Activated gamma-delta T cell (primary cell): ENCODE data around the gene MMP23B.
"Not testable (repeated sequence)": the region's sequence is repeated elsewhere in the genome, so short reads cannot be mapped to it uniquely, and the experiment has no call there.

ENCODE experiments used
- DNase-seq: peaks from one replicate; lab custom pipeline; 2025; lab: John Stamatoyannopoulos, UW
- total RNA-seq, 2 donors: gene quantifications; one replicate each; lab custom pipeline; 2026; lab: John Stamatoyannopoulos, UW

The MMP23B gene
- 0.51 to 1.0 reads per million in 2 donors for total RNA-seq

- DNase-seq, result no peak
Measured at GRCh38 chr1:1631782-1632420, at the start of gene MMP23B. Gene MMP23B, plus strand, starts transcription at chr1:1632173. Its CDS starts 46 bp downstream, at chr1:1632219.

- no peak for DNase-seq
Measured at GRCh38 chr1:1582585-1583346, 49.2 kb upstream of the MMP23B start.

- DNase-seq, result no peak
Measured at GRCh38 chr1:1583347-1584010, 48.5 kb upstream of the MMP23B start.

- no peak for DNase-seq
Measured at GRCh38 chr1:1591452-1591851, 40.5 kb upstream of the MMP23B start.

GRCh38 chr1:1593834-1594601 is 38.0 kb upstream of the MMP23B start:
- DNase-seq, result no peak

GRCh38 chr1:1594602-1595260 is 37.2 kb upstream of the MMP23B start:
- no peak for DNase-seq

DNA sequence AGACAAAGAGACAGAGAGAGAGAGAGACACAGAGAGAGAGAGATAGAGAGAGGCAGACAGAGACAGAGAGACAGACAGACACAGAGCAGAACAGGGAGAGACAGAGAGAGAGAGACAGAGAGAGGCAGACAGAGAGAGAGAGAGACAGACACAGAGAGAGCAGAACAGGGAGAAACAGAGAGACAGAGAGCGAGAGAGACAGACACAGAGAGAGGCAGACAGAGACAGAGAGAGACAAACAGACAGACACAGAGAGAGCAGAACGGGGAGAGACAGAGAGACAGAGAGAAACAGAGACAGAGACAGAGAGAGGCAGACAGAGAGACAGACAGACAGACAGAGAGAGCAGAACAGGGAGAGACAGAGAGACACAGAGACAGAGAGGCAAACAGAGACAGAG is 36.6 kb upstream of the MMP23B start:
- DNase-seq, result not testable (repeated sequence)

DNA sequence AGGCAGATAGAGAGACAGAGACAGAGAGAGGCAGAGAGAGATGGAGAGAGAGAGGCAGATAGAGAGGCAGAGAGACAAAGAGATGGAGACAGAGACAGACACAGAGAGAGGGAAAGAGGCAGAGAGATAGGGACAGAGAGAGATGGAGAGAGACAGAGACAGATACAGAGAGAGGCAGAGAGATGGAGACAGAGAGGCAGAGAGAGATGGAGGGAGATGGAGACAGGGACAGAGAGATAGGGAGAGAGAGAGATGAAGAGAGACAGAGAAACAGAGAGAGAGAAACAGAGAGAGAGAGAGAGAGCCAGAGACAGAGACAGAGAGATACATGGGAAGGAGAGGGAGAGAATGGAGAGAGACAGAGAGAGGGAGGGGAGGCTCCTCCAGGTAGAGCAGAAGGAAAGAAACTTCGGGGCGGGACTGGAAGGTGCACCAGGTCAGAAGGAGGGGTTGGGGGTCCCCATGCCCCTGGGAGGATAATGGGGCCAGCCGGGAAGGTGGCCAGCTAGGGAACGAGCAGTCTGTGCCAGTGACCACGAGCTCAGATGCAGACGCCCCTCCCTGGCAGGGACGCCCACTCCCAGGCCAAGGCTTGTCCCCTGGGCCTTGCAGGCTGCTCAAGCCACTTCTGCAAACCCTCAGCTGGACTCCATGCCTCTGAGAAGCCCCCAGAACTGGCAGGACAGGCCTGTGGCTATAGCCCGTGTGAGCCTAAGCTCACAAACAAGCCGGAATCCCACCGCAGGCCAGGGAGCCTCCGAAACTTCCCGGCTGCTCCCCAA is 35.3 kb upstream of the MMP23B start:
- DNase-seq, result no peak

DNA sequence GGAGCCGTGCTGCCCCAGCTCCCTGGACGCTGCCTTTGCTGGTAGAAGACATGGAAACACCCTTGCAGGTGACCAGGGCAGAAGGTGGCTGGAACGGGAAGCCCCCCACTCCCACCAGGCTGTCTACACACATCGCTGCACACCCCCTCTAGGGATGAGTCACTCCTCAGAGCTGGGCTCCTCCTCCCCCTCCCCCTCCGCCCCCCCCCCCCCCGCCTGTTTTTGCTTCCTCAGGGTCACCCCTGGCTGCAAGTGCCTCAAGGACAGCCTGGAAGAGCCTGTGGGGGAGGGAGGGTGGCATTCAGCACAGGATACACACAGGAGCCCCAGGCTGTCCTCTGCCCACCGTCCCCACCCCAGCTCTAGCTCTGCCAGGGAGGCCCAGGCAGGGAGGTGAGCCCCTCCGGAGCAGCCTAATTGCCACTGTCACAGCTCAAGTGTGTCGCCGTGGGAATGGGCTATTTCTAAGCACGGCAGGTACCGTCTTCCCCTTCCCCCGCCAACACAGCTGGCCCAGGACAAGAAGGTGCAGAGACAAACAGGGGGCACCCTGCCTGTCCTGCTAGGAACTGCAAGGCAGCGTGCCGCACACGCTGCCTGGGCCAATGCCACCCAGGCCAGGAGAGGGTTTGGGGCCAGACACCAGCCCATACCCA is 34.6 kb upstream of the MMP23B start:
- no peak for DNase-seq

DNA sequence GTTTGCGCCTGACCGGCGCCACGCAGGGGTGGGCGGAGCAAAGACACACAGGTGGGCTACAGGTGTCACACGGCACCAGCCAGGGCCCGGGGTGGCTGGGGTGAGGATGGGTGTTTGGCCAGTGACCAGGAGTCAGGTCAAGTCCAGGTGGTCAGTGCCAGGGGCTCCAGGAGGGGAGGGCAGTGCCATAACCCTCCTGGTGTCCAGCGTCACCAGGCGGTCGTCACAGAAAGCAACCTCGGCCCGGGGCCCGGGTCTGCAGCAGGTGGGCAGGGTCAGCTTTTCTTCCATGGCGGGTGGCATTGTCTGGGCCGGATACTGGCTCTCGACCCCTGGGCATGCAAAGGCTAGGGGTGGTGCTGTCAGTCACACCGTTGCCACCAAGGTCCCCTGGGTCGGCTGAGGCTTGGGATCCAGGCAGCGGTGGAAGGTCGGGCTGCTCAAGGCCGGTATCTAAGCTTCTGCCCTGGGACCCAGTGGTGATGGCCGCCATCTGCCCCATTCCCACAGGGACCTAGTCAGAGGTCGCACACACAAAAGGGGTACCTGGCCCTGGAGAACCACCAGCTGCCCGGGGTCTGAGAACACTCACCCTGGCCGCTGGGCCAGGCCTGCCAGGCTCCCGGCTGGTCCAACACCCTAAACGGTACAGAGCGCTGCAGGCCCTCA is 33.8 kb upstream of the MMP23B start:
- no peak for DNase-seq

DNA sequence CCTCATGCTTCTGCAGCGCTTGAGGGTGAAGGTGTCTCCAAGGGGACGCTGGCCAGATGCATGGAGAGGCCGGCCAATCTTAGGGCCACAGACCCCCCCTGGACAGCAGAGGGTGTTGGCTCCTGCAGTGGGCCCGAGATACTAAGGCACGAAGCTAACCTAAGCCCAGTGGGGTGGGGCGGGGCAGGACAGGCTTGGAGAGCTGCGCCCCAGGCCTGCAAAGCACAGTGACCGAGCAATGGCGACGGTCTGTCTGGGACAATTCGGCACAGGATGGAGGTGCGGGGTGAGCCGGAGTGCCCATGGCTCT is 33.3 kb upstream of the MMP23B start:
- no peak for DNase-seq

DNA sequence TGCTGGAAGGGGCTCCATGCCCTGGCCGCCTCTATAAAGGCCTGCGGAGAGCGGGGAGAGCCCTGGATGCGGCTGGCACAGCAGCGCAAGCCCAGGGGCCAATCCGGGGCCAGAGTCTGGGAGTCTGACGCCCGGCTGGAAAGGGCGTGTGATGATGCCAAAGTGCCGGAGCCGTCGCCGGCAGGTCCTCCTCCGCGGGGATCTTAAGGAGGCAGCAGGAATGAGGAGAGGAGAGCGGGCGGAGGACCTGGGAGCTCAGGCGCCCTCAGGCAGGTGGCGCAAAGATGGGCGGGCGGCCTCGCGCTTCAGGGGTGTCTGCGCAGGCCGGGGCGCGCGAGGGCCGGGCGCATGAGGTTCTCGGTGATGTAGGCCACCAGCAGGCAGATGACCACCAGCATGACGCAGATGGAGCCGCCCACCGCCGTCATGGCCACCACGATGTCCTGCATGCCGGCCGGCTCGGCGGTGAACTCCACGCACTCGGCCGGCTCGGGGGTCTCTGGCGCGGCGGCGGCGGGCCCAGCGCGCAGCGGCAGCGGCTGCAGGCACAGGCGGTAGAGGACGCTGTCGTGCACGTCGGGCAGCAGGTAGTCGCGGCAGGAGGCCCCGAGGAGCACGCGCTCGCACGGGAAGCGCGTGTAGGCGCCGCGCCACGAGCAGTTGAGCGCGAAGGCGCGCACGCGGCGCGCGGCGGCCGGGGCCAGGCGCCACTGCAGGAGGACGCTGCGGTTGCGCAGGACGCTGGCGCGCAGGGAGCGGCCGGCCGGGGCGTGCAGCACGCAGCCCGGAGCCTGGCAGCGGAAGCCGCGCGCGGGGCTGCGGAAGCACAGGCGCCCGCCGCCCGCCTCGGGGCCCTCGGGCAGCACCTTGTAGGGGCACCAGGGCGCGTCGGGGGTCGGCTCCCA is 32.7 kb upstream of the MMP23B start:
- no peak for DNase-seq

DNA sequence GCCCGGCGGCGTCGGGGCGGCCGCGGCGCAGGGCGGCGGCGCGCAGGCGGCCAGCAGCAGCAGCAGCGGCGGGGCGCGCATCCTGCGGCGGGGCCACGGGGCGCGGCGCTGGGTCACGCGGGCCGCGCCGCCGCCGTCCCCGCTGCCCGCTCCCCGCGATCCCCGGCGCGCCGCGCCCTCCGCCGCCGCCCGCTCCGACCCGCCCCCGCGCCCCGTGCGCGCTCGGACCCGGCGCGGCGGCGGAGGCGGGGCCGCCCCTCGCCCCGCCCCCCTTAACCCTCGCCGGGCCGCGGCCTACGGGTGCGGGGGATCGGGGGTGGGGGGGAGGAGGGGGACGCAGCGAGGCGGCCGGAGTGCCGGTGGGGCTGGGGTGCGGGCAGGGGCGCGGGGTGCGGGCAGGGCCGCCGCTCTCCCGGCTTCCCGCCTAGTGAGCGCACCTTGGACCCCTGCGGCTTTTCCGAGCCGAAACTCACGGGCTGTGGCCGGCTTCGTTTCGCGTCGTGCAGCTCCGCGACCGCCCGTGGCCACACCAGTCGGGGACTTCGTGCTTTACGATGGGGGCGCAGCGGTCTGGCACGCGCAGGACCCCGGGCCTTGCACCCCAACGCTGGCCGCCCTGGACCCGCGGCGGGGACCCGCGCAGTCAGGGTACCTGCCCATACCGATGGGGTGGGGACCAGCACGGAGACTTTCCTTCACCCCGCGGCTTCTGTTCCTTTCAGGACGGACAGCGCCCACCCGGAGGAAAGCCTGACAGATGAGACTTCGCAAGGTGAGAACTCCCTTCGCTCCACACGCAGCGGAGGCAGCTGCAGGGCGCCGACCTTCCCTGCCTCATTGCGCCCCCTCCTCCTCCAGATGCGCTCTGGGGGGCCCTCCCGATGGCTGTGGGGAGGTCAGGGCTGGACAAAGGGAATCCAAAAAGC is 31.8 kb upstream of the MMP23B start, which contains the start of gene FNDC10:
Gene FNDC10 (minus strand): TSS at position 201 of the 926 bp plus-strand sequence. CDS start 120 bp downstream, at position 81.
- DNase-seq, result no peak

DNA sequence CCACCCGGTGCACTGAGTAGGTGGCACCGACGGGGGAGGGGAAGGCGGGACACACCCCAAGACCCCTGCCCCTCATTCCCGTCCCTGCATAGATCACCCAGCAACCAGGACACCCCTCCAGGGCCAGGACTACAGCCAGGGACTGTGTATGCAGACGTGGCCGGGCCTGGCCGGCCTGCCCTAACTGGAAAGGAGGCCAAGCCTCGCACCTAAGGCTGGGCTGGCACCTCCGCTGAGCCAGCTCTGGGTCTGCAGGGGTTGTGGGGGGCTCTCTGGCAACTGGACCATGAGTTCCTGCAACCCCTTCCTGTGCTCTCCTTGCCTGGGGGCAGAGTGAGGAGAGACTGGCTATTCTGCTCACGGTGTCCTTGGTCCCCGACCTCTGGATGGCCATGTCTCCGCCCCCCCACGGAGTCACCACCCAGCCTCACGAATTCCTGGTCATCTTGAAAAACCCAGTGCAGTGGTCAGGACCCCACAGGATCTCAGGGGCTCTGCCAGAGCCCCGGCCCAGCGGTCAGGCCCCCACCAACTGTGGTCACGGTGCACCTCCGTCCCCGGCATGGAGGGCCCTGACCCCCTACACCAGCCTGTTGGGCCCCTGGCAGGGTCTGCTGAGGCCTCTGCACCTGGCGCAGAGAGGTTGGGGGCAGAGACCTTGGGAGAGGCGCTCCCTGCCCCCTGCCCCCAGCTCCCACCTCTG is 31.0 kb upstream of the MMP23B start:
- DNase-seq, result no peak

DNA sequence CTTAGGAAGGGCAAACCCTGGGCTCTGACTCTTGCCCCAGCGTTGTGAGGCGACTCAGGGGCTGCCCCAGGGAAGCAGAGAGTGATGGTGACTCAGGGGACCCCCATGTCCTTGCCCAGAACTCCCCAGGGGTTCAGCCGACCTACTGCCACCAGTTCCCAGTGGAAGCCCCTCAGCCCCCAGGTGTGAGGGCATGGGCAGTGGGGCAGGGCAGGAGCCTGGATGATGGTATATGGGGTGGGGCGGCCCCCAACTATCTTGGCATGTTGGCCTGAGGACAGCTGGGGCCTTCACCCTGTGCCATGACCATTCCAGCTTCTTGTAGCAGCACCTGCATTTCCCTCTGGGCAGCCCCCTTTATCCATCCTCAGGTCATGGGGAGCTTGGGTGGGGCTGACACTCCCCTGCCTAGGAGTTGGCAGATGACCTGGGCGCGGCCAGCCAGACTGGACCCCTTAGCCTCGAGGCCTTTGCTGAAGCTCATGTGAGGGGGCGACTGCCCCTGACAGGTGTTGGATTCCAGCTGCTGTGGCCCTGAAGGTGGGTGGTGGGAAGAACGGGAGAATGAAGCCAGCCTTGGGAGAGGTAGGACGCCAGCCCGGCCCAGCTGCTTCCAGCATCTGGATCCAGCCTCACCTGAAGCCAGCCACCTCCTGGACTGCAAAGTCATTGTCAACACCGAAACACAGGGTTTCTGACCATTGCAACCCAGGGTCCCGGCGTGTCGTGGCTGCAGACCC is 30.2 kb upstream of the MMP23B start:
- no peak for DNase-seq

- DNase-seq, result no peak
Measured at GRCh38 chr1:1602304-1602967, 29.5 kb upstream of the MMP23B start.
